RPMI8226 (cell line): ENCODE measurements around the gene ZXDA.
A peak's percentile ranks its signal among the peaks of the same experiment; 100 is the strongest.
"Not testable (repeated sequence)": the region's sequence is repeated elsewhere in the genome, so short reads cannot be mapped to it uniquely, and the experiment has no call there.

Experiments used
- DNase-seq: peaks from one replicate; pipeline ENCODE4 v3.0.0-alpha.2; 2015

Gene ZXDA, protein sequence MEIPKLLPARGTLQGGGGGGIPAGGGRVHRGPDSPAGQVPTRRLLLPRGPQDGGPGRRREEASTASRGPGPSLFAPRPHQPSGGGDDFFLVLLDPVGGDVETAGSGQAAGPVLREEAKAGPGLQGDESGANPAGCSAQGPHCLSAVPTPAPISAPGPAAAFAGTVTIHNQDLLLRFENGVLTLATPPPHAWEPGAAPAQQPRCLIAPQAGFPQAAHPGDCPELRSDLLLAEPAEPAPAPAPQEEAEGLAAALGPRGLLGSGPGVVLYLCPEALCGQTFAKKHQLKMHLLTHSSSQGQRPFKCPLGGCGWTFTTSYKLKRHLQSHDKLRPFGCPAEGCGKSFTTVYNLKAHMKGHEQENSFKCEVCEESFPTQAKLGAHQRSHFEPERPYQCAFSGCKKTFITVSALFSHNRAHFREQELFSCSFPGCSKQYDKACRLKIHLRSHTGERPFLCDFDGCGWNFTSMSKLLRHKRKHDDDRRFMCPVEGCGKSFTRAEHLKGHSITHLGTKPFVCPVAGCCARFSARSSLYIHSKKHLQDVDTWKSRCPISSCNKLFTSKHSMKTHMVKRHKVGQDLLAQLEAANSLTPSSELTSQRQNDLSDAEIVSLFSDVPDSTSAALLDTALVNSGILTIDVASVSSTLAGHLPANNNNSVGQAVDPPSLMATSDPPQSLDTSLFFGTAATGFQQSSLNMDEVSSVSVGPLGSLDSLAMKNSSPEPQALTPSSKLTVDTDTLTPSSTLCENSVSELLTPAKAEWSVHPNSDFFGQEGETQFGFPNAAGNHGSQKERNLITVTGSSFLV

DNA sequence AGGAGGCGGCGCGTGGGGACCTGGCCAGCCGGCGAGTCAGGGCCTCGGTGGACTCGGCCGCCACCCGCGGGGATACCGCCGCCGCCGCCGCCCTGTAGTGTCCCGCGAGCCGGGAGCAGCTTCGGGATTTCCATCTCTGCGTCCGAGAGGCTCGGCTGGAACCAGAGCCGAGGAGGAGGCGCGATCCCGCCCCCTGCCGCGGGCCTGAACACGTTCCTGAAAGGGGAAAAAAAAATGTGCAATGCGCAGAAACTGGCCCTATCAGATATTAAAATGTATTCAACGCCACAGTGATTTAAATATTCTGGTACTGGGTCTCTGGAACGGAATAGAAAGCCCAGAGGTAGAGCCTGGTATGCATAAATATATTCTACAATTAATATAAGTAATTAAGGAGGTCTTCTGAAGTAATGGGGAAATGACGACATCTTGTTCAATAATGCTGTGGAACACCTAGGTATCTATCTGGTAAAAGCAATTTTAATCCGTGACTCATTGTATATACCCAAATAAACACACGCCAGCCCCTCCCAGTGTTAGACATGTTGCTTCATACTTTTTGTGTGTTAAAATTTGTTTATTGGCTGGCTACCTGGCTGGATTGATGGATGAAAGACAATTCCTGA is at the start of gene ZXDA:
ZXDA (minus strand) TSS at position 172 of the 626 bp plus-strand sequence; CDS start at position 134, 38 bp downstream.
- DNase-seq, result not testable (repeated sequence)

GRCh38 chrX:57952320-57952678 is 42.0 kb upstream of the ZXDA start:
- DNase-seq, result no peak

GRCh38 chrX:57951666-57952319 is 41.5 kb upstream of the ZXDA start:
- DNase-seq, result peak; percentile 95

GRCh38 chrX:57933321-57933720 is 23.1 kb upstream of the ZXDA start:
- peak; percentile 50 for DNase-seq

DNA sequence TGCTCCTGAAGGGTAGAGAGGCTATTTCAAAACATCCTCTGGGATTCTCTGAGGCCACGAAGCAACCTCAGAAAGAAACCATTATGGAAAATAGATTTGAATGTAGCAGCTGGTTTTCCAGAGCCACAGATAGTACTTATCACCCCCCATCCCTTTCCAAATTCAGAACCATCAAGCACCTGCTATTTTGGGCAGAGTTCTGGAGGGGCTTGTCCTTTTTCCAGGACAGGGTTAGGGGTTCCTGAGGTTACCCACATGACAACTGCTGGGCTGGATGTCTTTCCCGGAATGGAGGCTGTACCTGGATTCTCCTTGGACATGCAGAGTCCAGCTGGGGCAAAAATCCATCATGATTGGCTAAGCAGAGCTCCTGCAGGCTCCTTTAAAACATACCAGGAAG is 22.0 kb upstream of the ZXDA start:
- no peak for DNase-seq

DNA sequence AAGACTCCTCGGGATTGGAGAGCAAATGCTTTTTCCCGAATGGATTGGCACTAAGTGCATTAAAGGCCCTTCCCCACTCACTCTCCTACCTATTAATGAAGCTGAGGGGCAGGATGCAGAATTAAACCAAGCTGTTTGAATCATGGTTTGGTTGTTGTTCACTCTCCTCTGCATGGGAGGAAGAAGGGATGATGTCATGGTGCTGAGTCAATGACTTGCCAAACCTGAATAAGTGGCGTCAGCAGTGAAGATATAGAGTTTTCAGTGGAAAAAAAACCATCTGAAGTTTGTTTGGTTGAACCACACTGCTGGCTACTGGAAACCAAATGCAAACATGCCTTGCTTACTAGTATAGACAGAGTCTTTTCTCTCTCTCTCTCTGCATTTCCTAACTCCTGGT is 19.8 kb upstream of the ZXDA start:
- DNase-seq, result peak; percentile 30

DNA sequence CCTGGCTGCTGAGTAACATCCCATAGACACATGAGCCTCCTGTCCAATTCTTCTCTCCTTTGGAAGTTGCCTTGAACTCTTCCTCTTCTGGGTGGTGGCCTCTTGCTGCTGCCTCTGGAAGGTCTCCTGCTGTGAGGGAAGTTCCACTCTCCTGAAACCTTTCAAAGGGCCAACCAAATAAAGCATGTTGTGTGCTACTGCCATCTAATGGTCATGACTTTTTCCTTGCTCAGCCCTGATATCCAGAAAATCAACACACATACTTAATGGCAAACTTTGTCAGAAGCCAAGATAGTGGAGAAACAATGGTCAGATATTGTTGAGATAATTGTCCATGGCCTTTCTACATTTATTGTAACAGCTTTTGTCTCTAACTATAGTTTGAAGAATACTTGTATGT is 19.1 kb upstream of the ZXDA start:
- peak; percentile 52 for DNase-seq

- DNase-seq, result no peak
Measured at GRCh38 chrX:57925806-57926205, 15.5 kb upstream of the ZXDA start.

DNA sequence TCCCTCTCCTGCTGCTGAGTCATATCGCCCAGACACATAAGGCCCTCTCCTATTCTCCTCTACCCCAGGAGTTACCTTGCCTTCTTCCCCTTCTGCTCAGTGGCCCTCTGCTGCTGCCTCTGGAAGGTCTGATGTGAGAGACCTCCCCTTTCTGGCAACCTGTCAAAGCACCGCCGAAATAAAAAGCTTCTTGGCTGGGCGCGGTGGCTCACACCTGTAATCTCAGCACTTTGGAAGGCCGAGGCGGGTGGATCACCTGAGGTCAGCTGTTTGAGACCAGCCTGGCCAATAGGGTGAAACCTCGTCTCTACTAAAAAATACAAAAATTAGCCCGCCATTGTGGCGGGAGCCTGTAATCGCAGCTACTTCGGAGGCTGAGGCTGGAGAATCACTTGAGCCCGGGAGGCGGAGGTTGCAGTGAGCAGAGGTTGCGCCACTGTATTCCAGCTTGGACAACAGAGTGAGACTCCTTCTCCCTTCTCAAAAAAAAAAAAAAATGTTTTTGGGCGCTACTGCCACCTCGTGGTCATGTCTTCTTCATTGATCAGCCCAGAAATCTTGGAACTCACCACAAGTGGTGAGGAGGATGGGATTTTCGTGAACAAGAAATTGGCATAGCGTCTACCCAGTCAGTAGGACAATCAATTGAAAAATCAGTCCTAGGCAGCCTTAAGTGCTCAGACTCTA is 8.6 kb upstream of the ZXDA start:
- peak; percentile 91 for DNase-seq

DNA sequence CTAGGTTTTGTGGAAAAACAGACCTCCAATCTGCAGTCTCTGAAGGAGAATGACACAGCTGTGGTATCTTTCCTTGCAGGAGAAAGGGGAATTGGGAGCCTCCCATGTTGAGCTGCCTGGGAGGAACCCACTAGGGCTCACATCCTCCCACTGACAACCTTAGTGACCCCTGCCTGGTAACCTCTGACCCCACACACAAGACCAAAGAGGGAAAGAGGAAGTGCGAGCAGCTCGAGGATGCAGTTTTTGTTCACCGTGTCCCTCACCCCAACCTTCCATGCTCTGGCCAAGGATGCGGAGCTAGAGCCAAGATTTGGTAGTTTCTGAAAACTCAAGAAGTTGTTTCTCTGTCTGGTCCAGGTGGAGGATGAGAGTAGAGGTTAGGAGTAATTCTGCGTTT is 5.4 kb upstream of the ZXDA start:
- peak; percentile 28 for DNase-seq

- not testable (repeated sequence) for DNase-seq
Measured at GRCh38 chrX:57909595-57910286, 517 bp downstream of the ZXDA start.

DNA sequence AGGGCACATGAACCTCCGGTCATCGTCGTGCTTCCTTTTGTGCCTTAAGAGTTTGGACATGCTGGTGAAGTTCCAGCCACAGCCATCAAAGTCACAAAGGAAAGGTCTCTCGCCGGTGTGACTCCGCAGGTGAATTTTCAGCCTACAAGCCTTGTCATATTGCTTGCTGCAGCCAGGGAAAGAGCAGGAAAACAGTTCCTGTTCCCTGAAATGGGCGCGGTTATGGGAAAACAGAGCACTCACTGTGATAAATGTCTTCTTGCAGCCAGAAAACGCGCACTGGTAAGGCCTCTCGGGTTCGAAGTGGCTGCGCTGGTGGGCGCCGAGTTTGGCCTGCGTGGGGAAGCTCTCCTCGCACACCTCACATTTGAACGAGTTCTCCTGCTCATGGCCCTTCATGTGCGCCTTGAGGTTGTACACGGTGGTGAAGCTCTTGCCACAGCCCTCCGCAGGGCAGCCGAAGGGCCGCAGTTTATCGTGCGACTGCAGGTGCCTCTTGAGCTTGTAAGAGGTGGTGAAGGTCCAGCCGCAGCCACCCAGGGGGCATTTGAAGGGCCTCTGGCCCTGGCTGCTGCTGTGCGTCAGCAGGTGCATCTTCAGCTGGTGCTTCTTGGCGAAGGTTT is 1.2 kb downstream of the ZXDA start:
- DNase-seq, result not testable (repeated sequence)

DNA sequence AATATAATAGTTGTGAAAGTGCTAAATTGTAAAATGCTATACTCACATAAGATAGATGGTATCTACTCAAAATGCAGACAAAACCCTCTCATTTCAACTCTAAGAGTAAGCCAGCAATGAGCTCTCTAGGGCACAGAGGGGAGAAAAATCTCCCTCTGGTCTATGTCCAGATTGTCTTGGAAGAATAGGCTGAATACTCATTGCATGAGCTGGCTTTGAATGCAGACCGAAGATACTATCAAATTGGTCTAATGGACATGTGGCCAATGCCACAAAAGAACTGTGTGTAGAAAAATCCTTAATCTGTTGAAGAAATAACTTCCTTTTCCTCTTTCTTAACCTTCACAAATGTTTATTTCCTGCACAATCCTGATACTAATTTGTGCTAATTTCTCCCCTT is 3.5 kb downstream of the ZXDA start:
- no peak for DNase-seq

DNA sequence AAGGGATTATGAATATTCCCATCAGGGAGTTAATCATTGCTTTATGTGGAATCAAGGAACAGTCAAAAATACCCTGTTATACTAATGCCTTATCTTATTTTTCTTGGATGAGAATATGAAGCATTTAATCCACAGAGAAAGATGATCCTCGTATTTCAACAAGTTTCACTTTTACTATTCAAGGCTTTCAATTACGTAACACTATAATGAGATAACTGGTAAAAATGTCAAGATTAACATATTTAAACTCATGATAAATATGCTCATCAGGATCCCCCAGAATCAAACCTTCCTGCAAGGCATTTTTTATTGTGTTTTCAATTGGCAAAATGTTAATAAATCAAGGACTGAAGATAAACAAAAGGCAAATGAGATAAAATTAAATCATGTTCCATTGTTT is 5.1 kb downstream of the ZXDA start:
- no peak for DNase-seq

GRCh38 chrX:57904176-57904880 is 5.9 kb downstream of the ZXDA start:
- no peak for DNase-seq

DNA sequence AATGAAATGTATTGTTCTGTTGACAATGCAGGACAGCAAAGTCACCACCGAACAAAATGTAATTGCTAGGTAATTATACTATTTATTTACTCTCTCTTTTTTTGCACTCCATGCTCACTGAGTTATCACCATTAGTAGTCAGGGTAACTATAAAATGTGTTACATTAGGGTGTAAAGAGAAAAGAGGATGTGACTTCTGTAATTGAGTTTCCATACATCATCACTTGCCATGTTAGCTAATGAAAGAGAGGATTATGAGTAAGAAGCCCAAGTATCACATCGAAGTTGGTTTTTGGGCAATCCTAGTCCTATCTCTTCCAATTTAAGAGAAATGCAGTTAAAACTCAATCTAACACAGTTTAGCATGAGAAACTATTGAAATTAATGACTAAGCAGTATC is 7.6 kb downstream of the ZXDA start:
- no peak for DNase-seq

- no peak for DNase-seq
Measured at GRCh38 chrX:57901466-57901865, 8.8 kb downstream of the ZXDA start.

- no peak for DNase-seq
Measured at GRCh38 chrX:57900975-57901374, 9.3 kb downstream of the ZXDA start.

- no peak for DNase-seq
Measured at GRCh38 chrX:57899906-57900305, 10.4 kb downstream of the ZXDA start.

DNA sequence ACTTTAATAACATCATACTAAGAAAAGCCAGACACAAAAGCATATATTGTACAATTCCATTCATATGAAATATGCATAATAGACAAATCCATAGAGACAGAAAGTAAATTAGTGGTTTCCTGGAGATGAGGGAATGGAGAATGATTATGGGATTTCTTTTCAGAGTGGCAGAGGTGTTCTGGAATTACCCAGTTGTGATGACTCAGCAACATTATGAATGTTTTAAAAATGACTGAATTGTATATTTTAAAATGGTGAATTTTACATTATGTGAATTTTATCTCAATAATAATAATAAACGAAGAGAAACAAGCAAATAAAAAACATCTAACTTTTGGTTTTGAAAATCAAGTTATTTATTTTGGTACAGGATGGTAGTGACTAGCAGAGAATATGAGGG is 11.2 kb downstream of the ZXDA start:
- DNase-seq, result no peak

GRCh38 chrX:57871463-57871862 is 38.8 kb downstream of the ZXDA start:
- no peak for DNase-seq
